GDM1 (cell line): ENCODE results near the gene APBA3.

ENCODE experiments used
- DNase-seq: peaks from one replicate; lab custom pipeline; 2025; lab: John Stamatoyannopoulos, UW

APBA3 gene

DNA sequence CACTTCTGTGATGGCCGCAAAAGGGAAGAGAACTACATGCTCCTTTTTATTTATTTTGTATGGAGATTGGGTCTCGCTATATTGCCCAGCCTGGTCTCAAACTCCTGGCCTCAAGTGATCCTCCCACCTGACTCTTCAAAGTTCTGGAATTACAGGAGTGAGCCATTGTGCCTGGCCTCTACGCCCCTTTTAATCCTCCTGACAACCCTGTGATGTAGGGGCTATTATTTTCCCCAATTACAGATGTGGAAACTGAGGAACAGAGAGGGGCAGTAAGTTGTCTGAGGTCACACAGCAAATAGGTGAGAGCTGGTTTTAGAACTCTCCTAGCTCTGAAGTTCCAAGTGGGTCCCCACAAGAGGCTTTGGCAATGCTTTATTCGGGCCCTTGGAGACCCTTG, 41.6 kb downstream of the APBA3 start:
- DNase-seq, result no peak

- DNase-seq, result no peak
Measured at GRCh38 chr19:3716147-3716668, 45.3 kb downstream of the APBA3 start.

DNA sequence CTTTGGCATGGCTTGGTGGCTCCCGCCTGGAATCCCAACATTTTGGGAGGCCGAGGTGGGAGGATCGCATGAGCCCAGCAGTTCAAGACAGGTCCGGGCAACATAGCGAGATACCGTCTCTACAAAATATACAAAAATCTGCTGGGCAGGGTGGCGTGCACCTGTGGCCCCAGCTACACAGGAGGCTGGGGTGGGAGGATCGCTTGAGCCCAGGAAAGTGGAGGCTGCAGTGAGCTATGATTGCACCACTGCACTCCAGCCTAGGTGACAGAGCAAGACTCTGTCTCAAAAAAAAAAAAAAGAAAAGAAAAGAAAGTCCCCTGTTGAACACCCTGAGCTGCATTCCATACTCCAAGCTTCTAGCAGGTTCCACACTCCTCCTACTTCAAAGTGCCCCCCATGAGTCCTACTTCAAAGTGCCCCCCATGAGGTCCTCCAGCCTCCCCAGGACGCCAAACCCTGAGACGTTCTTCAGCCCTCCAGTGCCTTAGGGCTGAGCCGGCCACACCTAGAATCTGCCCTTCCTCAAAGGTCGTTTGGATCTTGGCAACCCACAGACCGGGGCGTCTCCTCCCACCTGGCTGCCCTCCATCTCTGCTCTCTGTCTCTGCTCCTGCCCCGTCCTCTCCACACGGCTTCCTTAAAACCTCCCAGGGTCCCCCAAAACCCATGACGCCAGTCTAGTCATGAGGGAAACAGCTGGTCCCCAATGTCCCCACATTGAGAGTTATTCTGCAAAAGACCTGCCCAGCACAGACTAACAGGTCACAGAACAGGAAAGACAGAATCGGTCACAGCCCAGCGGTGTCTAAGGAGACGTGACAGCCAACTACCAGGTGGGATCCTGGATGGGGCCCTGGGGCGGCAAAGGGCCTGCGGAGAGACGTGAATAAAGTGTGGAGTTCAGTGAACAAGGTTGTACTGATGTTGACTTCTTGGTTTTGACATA, 48.6 kb downstream of the APBA3 start:
- DNase-seq, result no peak

DNA sequence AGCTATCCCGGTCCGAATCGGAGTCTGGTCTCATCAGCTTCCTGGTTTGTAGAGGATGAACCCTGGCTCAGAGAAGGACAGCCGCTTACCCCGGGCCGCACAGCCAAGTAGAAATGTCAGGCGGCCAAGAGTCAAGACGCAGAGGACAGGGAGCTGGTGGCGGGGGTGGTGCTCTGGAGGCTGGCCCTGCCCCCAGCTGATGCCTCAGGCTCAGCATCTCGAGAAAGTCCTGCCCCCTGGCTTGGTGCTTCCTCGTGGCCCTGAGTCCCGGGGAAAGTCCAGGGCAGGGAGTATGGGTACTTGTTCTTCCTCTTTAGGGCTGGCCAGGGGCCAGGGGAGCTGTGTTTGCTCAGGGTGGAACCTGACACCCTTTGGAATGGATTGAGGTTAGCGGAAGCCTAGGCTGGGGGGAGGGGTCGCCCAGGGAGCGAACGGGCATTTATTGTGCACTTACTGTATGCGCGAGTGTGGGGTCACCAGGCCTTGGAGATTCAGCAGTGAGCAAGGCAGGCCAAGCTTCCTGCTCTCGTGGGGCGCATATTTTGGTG, 51.2 kb downstream of the APBA3 start:
- no peak for DNase-seq

- DNase-seq, result no peak
Measured at GRCh38 chr19:3708207-3708931, 53.1 kb downstream of the APBA3 start, which contains the start of gene TJP3. TSS of gene TJP3 (plus strand) at chr19:3708384. CDS start at chr19:3728433, 20,049 bp downstream.

DNA sequence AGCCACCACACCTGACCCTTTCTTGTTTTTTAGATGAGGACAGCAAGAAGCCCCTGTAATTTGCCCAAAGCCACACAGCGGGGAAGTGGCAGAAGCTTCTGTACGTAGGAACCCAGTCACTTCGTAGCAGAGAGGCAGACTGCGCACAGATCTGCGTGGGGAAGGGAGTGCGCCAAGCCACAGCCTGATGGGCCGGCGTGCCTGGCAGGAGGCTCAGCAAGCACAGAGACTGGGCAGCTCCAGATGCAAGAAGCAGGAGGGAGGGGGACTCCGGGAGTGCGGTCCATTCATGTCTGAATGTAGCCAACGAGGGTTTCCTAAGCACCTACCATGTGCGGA, 53.7 kb downstream of the APBA3 start:
- no peak for DNase-seq

GRCh38 chr19:3701200-3701599, 60.3 kb downstream of the APBA3 start:
- DNase-seq, result no peak
